Endothelial cell (in vitro differentiated cells): ENCODE measurements around the gene ST3GAL4. TPM values are rescaled to one million over a fixed set of nuclear protein-coding genes. Genes with fewer than 3 reads are reported as not detected.

ENCODE experiments used
- DNase-seq: peaks from one replicate; pipeline ENCODE4 v3.0.0; 2021; ENCODE audit warnings: low spot score
- H3K27ac Mint-ChIP-seq: one replicate; pipeline ENCODE4 v1.8.0; 2021; ENCODE audit warnings: mixed read lengths, inconsistent platforms; ENCODE audit not compliant: unreplicated experiment
- H3K27me3 Mint-ChIP-seq: one replicate; pipeline ENCODE4 v1.8.0; 2021; ENCODE audit warnings: mild to moderate bottlenecking, moderate library complexity, mixed read lengths, inconsistent platforms; ENCODE audit not compliant: unreplicated experiment
- H3K36me3 Mint-ChIP-seq: one replicate; pipeline ENCODE4 v1.8.0; 2021; ENCODE audit warnings: mild to moderate bottlenecking, low read depth, mixed read lengths, inconsistent platforms; ENCODE audit not compliant: unreplicated experiment
- H3K4me1 Mint-ChIP-seq: one replicate; pipeline ENCODE4 v1.8.0; 2021; ENCODE audit warnings: mild to moderate bottlenecking, mixed read lengths, inconsistent platforms; ENCODE audit not compliant: unreplicated experiment
- H3K4me3 Mint-ChIP-seq: one replicate; pipeline ENCODE4 v1.8.0; 2021; ENCODE audit warnings: mild to moderate bottlenecking, mixed read lengths, inconsistent platforms; ENCODE audit not compliant: unreplicated experiment
- H3K9me3 Mint-ChIP-seq: one replicate; pipeline ENCODE4 v1.8.0; 2021; ENCODE audit warnings: mixed read lengths, inconsistent platforms; ENCODE audit not compliant: unreplicated experiment
- total RNA-seq: library from RNA; stranded (reverse); fragmentation: NEBNext Ultra II Directional; extraction: Animal tissue kit (Norgen Biotek cat#: 25700); gene quantifications from one replicate; pipeline ENCODE4 v1.2.1, GENCODE V29; 2021; ENCODE audit not compliant: unreplicated experiment
- TF ChIP-seq, protein P1 (sequence below): fragments of 200-600 bp; sonication (generic); IDR thresholded peaks from one replicate; pipeline ENCODE4 v1.5.0; 2021; ENCODE audit warnings: antibody characterized with exemption; ENCODE audit not compliant: unreplicated experiment

ST3GAL4 gene
- total RNA-seq, 1 donor from 2014 or later = 25.9 TPM

DNA sequence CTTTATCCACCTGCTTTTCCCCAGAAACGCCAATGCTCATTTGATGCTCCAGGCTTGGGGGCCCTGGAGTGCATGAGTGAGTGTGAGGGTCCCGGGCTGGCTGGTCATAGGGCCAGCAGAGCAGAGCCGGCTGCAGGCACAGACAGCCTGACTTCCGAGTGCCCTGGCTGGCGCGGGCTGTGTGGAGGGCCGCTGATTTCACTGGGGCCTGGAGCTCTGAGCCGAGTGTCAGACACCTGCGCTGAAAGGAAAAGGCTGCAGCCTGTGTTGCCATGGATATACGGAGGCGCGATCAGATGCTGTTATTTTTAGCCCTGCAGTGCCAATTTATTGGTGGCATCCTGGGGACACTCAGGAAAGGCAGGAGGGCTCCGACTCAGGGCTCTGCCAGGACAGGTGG lies 87.6 kb downstream of the ST3GAL4 start:
- Mint-ChIP-seq H3K27ac (no peak overlapping the region), H3K27me3 (peaks cover 8% of the 10 kb centered on the region), H3K9me3 (no peaks in the 10 kb centered on the region), H3K4me1 (peaks cover 10% of the 10 kb centered on the region), H3K4me3 (no peak overlapping the region), H3K36me3 (no peaks in the 10 kb centered on the region)
- no peak for DNase-seq
- TF ChIP-seq, protein P1, sequence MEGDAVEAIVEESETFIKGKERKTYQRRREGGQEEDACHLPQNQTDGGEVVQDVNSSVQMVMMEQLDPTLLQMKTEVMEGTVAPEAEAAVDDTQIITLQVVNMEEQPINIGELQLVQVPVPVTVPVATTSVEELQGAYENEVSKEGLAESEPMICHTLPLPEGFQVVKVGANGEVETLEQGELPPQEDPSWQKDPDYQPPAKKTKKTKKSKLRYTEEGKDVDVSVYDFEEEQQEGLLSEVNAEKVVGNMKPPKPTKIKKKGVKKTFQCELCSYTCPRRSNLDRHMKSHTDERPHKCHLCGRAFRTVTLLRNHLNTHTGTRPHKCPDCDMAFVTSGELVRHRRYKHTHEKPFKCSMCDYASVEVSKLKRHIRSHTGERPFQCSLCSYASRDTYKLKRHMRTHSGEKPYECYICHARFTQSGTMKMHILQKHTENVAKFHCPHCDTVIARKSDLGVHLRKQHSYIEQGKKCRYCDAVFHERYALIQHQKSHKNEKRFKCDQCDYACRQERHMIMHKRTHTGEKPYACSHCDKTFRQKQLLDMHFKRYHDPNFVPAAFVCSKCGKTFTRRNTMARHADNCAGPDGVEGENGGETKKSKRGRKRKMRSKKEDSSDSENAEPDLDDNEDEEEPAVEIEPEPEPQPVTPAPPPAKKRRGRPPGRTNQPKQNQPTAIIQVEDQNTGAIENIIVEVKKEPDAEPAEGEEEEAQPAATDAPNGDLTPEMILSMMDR = no peak

DNA sequence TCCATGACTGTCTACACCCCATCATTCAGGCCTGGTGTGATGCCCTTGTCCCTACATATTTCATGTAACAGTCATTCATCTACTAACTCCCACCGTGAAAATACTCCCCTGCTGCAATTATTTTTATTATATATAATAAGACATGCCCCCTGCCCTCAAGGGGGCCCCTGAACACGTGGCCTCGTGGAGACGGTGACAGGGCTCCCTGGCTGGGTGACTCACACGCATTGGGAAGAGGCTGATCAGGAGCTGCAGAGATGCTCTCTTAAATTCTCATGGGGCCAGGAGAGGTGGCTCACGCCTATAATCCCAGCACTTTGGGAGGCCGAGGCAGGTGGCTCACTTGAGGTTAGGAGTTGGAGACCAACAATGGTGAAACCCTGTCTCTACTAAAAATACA lies 88.6 kb downstream of the ST3GAL4 start:
- DNase-seq = no peak
- Mint-ChIP-seq H3K4me1 (peaks cover 10% of the 10 kb centered on the region), H3K36me3 (no peaks in the 10 kb centered on the region), H3K9me3 (no peaks in the 10 kb centered on the region), H3K4me3 (no peak overlapping the region), H3K27me3 (peaks cover 10% of the 10 kb centered on the region), H3K27ac (no peak overlapping the region)
- TF ChIP-seq, protein P1 = no peak

DNA sequence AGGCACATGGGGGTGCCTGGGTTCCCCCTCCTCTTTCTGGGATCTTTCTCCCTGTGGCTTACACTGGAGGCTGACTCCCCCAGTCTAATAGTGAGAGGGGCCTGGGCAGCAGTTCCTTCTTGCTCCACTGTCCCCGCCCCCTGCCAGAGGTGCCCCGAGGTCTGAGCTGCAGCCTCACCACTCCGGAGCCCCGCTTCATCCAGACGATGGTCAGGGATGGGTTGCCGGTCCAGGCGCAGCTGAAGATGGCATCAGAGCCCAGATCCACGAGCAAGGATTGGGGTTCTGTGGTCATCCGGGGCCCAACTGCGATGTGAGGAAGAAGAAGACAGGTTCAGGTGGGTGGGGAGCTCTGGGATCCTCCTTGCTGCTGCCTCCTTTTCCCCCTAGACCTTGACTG lies 91.1 kb downstream of the ST3GAL4 start:
- Mint-ChIP-seq H3K4me3 (no peak overlapping the region), H3K4me1 (no peaks in the 10 kb centered on the region), H3K27me3 (peaks cover 17% of the 10 kb centered on the region), H3K27ac (no peak overlapping the region), H3K9me3 (no peaks in the 10 kb centered on the region), H3K36me3 (no peaks in the 10 kb centered on the region)
- TF ChIP-seq, protein P1 = no peak
- no peak for DNase-seq

DNA sequence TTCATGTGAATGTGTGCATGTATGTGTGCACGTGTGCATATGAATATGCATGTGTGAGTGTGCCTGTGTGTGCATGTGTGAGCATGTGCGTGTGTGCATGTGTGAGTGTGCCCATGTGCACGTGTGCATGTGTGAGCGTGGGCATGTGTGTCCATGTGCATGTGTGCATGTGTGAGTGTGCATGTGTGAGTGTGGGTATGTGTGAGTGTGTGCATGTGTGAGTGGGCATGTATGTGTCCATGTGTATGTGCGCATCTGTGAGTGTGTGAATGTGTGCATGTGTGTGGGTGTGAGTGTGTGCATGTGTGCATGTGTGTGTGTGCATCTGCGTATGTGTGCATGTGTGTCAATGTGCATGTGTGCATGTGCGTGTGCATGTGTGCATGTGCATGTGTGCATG lies 94.7 kb downstream of the ST3GAL4 start:
- H3K4me3 Mint-ChIP-seq = peak overlapping the region; percentile 75
- TF ChIP-seq, protein P1 = no peak
- H3K4me1 Mint-ChIP-seq = no peaks in the 10 kb centered on the region
- H3K27ac Mint-ChIP-seq = peak overlapping the region; percentile 58
- H3K9me3 Mint-ChIP-seq = no peaks in the 10 kb centered on the region
- DNase-seq = no peak
- no peaks in the 10 kb centered on the region for H3K36me3 Mint-ChIP-seq
- peaks cover 18% of the 10 kb centered on the region for H3K27me3 Mint-ChIP-seq

DNA sequence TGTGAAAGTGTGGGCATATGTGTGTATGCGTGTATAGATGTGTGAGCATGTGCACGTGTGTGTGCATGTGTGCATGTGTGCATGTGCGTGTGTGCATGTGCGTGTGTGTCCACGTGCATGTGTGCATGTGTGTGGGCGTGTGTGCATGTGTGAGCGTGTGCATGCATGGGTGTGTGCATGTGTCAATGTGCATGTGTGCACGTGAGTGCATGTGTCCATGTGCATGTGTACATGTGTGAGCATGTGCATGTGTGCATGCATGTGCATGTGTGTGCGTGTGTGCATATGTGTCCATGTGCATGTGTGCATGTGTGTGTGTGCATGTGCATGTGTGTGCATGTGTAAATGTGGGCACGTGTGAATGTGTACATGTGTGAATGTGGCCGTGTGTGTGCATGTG lies 95.3 kb downstream of the ST3GAL4 start:
- Mint-ChIP-seq H3K36me3 (no peaks in the 10 kb centered on the region), H3K4me3 (peak overlapping the region; percentile 69), H3K4me1 (no peaks in the 10 kb centered on the region), H3K27ac (peak overlapping the region; percentile 52), H3K27me3 (peaks cover 18% of the 10 kb centered on the region), H3K9me3 (no peaks in the 10 kb centered on the region)
- DNase-seq = no peak
- TF ChIP-seq, protein P1 = no peak
